HG02840 (cell line): Measurements from ENCODE around the gene VPS54.
"Not testable (repeated sequence)": the region's sequence is repeated elsewhere in the genome, so short reads cannot be mapped to it uniquely, and the experiment has no call there.

Experiments
- ATAC-seq: cut with Tn5 transposase; IDR thresholded peaks from one replicate; pipeline ENCODE4 v1.9.1; 2021; ENCODE audit warnings: mild to moderate bottlenecking, moderate library complexity, moderate number of reproducible peaks; ENCODE audit not compliant: unreplicated experiment, low FRiP score

Gene VPS54

DNA sequence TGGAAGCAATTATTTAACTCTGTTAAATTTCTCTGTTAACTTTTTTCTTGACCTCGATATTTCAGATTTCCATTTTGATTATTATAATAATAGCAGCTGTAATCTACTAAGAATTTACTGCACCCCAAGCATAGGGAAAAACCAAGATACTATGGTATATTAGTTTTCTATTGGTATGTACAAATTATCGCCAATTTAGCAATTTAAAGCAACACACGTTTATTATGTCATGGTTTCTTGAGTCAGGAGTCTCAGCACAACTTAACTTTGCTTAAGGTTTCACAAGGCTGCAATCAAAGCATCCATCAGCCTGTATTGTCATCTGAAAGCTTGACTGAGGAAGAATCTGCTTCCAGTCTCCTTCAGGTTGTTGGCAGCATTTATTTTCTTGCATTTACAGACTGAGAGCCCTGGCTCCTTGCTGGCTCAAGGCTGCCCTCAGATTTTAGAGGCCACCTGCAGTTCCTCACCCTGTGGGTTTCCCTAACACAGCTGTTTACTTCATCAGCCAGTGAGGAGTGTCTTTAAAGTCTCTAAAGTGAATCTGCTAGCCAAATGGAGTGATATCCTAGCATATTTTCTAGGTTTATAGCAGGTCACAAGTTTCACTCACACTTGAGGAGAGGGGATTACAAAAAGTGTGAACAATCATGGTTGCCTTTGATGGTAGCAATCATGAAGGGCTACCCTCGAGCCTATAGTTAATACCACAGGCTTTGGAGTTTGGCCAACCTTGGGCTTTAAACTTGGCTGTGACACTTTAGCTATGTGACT, 4.4 kb upstream of the VPS54 start:
- ATAC-seq: no peak

DNA sequence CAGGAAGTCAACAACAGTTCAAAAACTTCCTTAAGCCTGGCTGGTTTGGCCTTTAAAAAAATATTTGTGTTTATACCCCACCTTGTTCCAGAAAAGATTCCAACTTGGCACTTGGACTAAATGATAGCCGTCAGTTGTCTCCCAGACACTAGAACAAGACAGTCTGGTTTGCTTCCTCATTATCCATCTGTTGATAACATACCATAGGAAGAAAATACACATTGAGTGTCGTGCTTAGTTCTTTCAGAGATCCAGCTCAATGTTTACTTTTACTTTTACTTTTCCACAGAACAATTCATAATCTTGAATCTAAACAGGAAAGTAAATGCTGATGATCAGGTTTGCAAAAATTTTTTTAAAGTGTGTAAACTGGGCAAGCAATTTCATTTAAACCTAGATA, 2.4 kb upstream of the VPS54 start:
- ATAC-seq: no peak

DNA sequence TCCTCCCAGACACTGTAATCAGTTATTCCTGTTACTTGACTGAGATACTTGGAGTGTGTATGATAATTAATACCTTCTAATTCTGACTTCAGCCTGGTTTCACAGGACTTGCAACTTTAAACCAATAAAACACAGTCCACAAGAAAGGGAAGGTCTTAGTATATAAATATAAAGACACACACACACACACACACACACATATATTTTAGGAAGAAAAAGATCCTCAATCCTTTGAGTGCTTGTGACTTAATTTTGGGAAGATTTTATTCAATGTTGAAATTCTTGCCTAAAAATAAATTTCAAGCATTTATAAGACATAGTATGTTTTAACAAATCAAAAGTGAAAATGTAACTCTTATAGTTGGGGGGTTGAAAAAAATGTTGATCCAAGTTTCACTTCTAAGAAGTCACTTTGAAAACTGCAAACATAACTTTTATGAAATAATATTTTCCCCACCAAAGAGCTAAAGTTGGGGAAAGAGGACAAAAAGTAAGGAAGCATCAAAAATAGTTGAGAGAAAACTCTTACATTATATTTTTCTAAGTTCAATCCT, 824 bp upstream of the VPS54 start:
- ATAC-seq: no peak

DNA sequence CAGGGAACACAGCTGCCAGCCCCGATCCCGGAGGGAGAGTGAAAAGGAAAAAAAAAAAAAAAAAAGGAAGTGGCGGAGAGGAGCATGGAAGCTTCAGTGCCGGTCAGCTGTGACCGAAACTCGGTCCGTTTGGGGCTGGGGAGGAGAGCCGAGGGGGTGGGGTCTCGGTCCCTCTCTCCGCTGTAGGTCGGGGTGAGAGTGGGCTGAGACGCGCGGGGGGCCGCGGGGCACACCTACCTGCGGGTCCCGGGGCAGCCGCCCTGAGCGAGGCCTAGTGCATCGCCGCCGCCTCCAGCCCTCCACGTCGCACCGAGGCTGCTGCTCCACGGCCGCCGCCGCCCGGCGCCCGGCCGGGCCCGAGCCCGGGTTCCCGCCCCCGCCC, 536 bp downstream of the VPS54 start:
- peak; percentile 63 for ATAC-seq

DNA sequence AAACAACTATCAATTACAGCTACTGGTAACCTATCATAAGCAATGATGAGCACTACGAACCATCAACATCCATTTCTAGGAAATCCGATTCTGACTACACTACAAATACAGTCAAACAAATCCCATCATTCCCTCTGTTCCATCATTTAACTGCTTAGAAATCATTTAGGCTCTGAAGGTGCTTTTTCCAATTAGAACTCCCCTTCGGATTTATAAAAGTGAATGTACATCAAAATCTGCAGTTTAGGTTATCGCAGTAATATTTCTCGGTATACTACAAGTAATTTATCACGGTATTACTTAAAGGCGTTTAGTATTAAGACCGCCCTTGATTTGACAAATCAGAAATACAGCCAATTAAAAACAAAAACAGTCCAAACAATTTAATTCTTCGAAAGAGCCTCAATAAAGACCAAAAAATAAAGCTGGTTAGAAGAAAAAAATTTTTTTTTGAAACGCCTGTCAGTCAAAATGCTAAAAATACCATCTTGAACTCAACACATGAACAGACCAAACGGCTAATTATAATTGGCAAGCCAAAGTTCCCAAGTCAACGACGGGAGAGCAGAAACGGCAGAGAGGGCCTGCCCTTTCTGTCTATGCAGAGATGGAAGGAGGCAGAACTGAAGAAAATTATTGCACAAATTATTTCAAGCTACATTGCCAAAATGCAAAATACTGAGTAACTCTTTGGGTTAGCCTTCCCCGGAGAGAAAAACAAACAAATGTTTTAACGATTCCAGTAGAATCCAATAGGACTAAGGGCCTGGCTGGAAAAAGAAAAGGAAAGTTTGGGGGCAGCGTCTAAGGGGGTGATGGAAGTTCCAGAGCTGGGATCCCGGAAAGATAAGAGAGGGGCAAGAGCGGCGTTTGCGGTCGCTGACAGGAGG, 1.2 kb downstream of the VPS54 start:
- ATAC-seq: no peak

DNA sequence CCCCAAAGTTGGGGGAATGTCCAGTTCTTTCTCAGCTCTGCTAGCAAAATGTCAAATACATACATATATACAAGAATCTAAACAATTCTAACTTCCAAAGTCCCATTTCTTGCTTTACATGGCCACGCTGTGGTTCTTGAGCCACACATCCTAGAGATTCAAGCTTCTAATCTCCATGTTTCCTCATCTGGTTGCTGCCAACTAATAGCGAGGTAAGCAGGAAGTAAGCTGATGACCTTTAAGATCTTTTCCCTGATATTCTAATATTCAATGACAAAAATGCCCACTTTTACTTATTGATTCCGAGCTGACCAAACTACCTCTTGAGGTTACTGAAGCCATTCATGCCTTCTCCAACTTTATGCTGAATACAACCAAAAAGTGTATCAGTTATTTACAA, 3.3 kb downstream of the VPS54 start:
- no peak for ATAC-seq

DNA sequence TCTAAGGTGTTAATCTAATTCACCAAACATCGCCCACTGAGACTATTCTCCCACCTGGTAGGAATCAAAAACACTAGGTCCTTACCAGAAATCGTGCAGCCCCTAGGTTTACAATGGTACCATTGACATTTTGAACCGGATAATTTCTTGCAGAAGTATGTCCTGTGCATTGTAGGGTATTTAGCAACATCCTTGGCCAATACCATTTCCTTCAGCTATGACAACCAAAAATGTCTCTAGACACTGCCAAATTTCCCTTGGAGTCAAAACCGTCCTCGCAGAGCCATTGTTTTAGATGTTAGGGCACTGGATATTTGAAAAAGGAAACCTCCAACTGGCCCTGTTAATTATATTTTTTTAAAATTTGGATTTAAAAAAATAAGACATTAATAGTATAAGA, 3.8 kb downstream of the VPS54 start:
- ATAC-seq: no peak

DNA sequence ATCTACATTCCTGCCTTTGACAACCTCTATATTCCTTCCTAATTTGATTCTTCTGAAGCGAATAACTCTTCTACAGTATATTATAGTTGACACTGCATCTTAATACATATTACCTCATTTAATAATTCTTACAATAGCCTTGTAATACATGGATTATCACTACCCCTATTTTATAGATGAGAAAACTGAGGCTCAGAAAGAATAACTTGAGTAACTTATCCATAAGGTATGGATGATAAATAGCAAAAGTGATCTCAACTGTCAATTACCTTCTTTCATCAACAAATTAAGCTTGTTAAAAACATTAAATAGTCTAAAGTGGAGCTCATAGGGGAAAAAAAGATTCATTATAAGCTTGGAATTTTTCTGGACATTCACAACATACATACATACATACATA, 4.6 kb downstream of the VPS54 start:
- no peak for ATAC-seq

DNA sequence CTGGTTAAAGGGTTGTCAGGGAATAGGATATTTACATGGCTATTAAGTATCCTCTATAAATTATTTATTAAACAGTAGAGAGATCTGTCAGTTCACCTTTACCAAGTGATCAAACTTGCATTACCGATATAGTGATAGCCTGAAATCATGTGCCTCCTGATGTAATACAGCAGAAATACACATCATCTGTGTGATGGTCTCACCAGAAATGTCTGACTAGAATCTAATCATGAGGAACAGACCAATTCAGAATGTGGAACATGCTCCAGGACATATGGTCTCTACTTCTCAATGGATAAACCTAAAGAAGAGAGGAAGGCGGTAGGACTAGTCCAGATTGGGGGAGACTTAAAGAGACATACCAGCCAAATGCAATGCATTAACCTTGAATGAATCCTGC, 6.2 kb downstream of the VPS54 start:
- ATAC-seq: no peak

DNA sequence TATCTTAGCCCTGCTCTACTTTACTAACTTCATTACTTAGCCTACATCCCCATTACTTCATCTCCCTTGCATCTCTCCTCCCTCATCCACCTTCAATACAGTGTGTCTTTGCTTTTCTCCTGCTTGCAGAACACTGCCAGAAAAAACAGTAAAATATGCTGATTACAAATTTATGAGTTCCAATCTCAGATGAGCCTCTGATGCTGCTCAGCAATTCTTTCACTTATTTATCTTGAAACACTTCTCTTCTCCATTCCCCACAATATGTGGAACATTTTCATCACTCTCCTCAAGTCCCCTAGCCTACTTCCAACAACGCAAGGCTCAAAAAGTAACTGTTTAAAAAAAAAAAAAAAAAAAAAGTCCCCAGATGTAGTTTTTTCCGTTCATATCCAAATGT, 7.1 kb downstream of the VPS54 start:
- ATAC-seq: no peak

DNA sequence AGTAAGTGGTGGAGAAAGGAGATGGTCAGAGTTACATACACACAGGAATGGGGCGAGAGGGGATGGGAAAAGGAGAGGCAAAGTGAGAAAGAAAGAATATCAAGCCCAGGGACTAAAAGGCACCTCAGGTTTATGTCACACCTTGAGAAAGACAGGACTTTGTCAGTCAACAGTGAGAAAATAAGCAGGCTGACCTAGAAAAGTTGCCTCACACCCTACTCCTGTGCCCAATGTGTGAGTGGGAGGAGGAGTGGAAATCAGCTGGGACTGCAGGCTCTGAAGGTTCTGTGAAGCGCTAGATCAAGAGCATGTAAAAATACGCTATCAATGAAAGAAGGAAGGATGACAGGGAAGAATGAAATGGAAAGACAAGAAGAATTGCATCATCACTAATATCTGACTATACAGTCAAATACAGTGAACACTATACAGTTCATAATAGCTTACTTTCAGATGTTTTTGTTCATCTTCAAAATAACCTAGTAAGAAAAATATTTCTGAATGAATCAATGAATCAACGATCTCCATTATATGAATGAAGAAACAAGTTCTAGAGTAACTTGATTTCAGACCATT, 10.7 kb downstream of the VPS54 start:
- ATAC-seq: no peak

DNA sequence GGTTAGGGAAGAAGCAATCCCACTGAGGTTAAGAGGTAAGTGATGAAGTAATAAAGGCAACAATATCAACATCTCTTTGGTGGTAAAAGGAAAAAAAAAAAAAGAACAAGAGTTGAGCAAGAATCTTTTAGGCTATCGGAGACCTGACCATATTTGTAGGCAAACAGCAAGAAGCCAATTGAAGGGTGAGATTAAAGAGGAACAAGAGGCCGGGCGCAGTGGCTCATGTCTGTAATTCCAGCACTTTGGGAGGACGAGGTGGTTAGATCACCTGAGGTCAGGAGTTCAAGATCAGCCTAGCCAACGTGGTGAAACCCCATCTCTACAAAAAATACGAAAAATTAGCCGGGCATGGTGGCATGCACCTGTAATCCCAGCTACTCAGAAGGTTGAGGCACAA, 11.3 kb downstream of the VPS54 start:
- ATAC-seq: no peak

DNA sequence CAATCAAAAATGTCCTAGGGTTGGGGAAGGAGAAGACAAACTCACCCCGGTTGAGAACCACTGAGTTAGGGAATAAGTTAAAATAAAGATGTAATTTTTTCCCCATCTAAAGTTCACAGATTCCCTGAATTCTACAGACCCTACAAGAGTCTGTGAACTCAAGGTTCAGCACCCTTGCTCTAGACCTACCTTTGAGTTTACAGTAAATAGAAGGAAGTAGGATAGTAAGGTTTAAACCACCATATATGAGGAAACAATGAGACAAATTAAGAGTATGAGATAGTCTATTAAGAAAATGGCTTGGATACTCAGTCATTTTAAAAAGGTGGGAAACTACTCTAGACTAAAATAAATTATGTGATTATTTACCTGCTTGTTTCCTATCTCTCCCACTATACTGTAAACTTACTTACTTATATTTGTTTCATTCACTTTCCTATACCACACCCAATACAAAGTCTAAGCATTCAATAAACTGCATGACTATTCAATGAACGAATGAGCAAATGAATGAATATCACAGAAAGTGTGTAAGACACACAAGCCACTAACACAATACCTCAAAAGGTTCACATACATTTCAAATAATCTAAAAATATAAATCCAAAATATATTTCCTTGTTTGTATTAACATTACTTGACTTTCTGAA, 13.4 kb downstream of the VPS54 start:
- ATAC-seq: no peak

DNA sequence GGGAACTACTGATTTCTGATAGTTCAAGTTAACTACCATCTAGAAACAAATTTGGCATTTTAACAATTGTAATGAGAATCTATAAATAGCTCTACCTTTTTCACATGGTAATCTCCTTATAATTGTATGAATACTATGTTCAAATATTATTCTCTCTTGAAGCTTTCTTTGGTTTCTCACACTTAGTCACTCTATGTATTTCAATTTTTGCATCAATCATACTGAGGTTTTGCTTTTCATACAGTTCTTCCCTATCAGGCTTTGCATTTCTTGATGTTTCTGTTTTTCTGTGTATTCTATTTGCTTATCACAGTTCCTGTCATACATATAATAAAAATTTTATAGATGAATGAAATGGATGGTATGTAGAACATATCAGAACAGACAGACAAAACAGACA, 16.0 kb downstream of the VPS54 start:
- ATAC-seq: no peak

DNA sequence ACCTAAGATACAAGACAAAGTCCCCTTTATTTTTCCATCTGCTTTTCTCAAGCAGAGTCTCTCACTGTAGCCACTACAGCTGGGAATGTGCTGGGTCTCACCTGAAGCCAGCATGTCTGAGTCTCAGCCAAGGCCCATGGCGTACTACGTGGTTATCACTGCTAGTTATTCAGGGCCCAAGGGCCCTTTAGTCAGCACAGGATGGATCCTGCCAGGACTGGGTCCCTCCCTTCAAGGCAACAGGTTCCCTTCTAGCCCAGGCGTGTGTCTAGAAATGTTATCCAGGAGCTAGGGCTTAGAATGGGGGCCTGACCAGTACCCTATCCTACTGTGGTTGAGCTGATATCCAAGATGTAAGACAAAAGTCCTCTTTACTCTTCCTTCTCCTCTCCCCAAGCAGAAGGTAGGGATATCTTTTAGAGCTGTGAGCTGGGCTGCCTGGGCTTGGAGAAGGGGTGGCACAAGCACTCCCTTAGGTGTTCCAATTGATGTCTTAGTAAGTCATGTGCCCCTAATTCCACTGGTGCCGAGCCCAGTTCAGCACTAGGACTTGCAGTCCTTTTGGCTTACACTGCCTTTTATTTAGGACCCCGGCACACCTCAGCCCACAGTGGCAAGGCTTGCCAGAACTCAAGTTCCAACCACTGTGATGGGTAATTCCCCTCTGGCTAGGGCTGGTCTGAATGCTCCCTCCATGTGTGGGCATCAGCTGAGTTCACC, 17.7 kb downstream of the VPS54 start:
- ATAC-seq: no peak

DNA sequence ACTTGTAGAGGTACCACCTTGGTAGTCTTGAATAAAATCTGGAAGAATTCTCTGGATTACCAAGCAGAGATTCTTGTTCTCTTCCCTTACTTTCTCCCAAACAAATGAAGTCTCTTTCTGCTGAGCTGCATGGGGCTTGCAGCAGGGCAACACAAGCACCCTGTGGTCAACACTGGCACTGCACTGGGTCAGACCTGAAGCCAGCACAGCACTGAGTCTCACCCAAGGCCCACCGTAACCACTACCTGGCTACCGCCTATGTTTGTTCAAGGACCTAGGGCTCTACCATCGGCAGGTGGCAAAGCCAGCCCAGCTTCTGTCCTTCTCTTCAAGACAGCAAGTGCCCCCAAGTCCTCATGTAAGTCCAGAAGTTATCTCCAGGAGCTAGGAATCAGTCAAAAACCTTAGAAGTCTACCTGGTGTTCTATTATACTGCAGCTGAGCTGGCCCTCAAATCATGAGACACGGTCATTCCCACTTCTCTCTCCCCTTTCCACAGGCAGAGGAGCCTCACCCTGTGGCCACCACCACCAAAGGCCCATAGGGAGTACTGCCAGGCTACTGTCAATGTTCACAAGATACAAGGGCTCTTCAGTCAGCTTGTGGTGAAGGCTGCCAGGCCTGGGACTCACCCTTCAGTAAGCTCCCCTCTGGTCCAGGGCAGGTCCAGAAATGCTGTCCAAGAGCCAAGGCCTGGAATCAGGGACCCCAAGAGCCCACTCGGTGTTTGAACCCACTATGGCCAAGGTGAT, 18.4 kb downstream of the VPS54 start:
- no peak for ATAC-seq

DNA sequence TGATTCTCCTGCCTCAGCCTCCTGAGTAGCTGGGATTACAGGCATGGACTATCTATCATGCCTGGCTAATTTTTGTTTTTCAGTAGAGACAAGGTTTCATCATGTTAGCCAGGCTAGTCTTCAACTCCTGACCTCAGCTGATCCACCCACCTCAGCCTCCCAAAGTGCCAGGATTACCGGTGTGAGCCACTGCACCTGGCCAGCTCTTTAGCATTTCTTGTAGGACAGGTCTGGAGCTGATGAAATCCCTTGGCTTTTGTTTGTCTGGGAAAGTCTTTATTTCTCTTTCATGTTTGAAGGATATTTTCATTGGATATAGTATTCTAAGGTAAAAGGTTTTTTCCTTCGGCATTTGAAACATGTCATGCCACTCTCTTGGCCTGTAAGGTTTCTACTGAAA, 20.2 kb downstream of the VPS54 start:
- ATAC-seq: no peak

DNA sequence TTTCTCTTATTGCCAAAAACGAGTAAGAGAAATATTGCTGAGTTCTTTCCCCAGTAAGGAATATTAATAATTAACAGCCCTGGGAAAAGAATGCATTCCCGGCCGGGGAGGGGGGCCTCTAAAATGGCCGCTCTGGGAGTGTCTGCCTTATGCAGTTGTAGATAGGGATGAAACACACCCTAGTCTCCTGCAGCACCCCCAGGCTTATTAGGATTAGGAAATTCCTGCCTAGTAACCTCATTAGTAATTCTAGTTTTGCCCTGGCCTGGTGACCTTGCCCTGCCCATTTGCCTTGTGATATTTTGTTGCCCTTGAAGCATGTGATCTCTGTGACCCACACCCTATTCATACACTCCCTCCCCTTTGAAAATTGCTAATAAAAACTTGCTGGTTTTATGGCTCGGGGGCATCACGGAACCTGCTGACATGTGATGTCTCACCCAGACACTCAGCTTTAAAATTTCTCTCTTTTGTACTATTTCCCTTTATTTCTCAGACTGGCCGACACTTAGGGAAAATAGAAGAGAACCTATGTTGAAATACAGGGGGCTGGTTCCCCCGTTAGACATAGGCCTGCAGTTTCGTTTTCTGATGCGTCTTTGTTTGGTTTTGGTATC, 22.5 kb downstream of the VPS54 start:
- not testable (repeated sequence) for ATAC-seq
